ENCODE results near the gene RNF17.

The RNF17 gene

DNA sequence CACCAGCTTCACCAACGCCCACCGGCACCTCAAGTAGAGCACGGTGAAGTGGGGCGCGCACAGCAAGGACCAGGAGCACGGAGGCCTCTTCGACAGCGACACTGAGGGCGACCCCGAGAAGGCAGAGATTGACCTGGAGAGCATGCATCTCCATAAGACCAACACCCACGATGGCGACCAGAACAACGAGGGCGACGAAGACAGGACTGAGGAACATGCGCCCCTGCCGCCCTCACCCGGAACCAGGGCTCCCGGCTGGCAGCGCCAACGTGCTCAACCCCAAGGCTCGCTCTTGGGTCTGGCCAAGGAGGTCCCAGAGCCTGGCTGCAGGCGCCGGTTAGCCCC lies 18.5 kb upstream of the RNF17 start:
- no peaks in the 10 kb centered on the region for H3K36me3 ChIP-seq (ENCODE audit: insufficient read depth, low read depth, low read length)
- no peak overlapping the region for H3K27ac ChIP-seq (ENCODE audit: low read length)
- no peaks in the 10 kb centered on the region for H3K4me1 ChIP-seq (ENCODE audit: insufficient read depth, low read length)
- H3K9ac ChIP-seq (ENCODE audit: low read depth, low read length), result no peak overlapping the region
- peaks cover 80% of the 10 kb centered on the region for H3K27me3 ChIP-seq (ENCODE audit: insufficient read depth, low read length)
- no peak overlapping the region; the same call in 1 of the 2 replicates for H3K4me3 ChIP-seq (ENCODE audit: low read length)
- H3K9me3 ChIP-seq (ENCODE audit: insufficient read depth, low read depth, low read length), result no peaks in the 10 kb centered on the region

DNA sequence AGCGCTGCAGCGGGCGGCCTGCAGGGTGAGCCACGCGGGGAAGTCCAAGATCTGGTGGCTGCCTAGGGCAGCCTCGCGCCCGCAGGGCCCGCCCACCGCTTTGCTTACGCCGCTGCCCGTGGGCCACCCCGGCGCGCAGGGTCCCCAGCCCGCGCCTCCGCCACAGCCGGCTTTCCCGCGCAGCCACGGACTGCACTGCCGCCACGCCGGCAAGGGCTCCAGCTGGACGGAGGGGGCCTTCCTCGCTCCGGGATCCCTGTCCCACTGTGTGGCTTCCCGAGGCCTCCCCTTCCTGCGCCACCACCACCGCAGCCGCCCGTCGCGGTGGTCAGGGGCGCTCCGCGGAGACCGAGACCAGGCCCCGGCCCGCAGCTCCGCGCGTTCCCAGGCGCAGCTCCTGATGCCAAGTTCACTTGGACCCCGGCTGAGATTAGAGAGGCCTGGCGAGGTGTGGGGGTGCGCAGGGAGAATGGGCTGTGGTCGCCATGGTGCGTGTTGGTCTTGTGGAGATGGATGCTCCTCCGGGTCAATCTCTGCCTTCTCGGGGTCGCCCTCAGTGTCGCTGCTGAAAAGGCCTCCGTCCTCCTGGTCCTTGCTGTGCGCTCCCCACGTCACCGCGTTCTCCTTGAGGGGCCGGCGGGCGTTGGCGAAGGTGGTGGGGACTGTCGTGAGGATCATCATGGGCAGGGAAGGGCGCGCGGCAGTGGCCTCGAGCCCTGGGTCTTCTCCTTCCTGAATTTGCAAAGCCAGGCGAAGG lies 17.9 kb upstream of the RNF17 start:
- Histone ChIP-seq H3K9ac (ENCODE audit: low read depth, low read length) (no peak overlapping the region), H3K36me3 (ENCODE audit: insufficient read depth, low read depth, low read length) (no peaks in the 10 kb centered on the region), H3K27me3 (ENCODE audit: insufficient read depth, low read length) (peaks cover 86% of the 10 kb centered on the region), H3K4me1 (ENCODE audit: insufficient read depth, low read length) (no peaks in the 10 kb centered on the region), H3K4me3 (ENCODE audit: low read length) (peak overlapping the region; percentile 56; the same call in 1 of the 2 replicates), H3K9me3 (ENCODE audit: insufficient read depth, low read depth, low read length) (no peaks in the 10 kb centered on the region), H3K27ac (ENCODE audit: low read length) (no peak overlapping the region)

DNA sequence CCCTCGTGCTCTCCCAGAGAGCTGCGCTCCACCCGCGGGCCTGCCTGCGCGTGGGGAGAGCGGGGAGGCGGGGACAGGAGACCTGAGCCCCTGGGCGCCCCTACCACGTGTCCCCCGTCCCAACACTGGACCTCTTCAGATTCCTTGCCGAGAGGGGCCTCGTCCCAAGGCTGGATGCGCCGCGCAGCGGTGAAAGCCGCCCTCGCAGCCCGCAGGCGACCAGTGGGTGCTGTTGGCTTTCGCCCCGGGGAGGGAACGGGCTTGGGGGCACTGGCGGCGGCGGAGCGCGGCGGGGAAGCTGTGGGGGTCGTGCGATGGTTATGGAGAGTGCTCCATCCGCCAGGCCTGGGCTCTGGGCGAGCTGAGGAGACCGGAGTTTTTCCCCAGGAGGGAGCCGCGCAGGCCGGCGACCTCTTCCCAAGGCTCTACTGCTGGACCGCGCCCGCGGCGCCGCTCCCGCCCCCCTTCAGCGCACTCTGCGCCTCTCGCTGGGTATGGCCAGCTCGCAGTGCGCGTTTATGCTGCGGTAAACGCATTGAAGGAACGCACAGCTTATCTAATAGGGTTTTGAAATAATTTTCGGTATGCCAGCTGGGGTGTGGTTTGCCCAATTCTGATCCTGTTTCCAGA lies 17.2 kb upstream of the RNF17 start:
- Histone ChIP-seq H3K4me3 (ENCODE audit: low read length) (peak overlapping the region; percentile 56), H3K27ac (ENCODE audit: low read length) (no peak overlapping the region), H3K9ac (ENCODE audit: low read depth, low read length) (no peak overlapping the region), H3K4me1 (ENCODE audit: insufficient read depth, low read length) (no peaks in the 10 kb centered on the region), H3K27me3 (ENCODE audit: insufficient read depth, low read length) (peaks cover 90% of the 10 kb centered on the region), H3K9me3 (ENCODE audit: insufficient read depth, low read depth, low read length) (no peaks in the 10 kb centered on the region), H3K36me3 (ENCODE audit: insufficient read depth, low read depth, low read length) (no peaks in the 10 kb centered on the region)

DNA sequence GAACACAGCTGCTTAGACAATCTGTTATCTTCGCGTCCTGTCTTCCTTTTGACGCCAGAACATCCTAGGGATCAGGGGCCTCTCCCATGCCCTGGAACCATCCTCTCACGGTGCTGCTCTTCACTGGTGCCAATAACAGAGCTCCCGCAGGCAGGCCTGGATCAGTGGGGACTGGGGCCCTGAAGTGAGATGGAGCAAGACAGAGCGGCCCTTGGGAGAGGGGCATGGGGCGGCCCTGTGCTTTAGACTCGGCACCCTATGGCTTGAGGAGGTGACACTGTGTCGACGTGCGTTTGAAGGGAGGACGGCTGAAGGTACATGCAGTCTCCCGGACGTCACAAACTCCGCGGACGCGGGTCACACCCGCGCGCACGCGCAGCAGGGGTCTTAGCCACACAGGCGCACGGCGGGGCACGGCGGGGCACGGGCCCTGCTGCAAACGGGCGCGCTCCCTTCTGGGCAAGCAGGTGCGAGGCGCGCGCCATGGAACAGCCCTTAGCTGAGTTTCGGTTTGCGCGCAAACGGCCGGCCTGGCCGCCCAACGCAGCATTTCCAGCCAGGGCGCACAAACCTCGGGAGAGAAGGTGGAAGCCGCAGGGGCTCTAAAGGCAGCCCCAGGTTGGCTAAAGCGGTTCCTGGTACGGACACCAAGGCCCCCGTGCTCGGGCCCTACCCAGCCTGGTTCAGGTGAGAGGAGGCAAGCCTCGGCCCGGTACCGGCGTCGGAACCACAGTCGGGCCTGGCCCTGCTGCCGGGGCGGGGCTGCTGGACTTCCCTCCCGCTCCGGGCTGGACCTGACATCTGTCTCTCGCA lies 16.5 kb upstream of the RNF17 start:
- H3K4me1 ChIP-seq (ENCODE audit: insufficient read depth, low read length), result no peaks in the 10 kb centered on the region
- H3K27me3 ChIP-seq (ENCODE audit: insufficient read depth, low read length), result peaks cover 94% of the 10 kb centered on the region

DNA sequence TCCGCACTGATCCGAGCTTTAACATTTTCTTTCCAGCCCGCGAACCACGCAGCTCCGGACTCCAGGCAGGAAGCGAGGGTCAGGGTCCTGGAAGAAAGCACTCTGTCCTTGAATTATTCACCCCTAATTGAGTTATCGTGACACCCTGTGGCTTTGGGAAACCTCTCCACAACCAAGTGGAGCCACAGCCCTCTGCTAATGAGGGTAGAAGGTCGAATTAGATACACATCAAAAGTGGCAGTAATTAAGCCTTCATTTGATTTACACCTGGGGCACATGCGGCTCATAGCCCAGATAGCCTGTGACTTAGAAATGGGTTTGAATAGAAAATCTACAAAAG lies 15.9 kb upstream of the RNF17 start:
- H3K4me1 ChIP-seq (ENCODE audit: insufficient read depth, low read length), result no peaks in the 10 kb centered on the region
- H3K36me3 ChIP-seq (ENCODE audit: insufficient read depth, low read depth, low read length), result no peaks in the 10 kb centered on the region
- no peak overlapping the region for H3K9ac ChIP-seq (ENCODE audit: low read depth, low read length)
- H3K27me3 ChIP-seq (ENCODE audit: insufficient read depth, low read length), result peaks cover 88% of the 10 kb centered on the region
- peak overlapping the region; percentile 56; the same call in 1 of the 2 replicates for H3K4me3 ChIP-seq (ENCODE audit: low read length)
- no peaks in the 10 kb centered on the region for H3K9me3 ChIP-seq (ENCODE audit: insufficient read depth, low read depth, low read length)
- no peak overlapping the region for H3K27ac ChIP-seq (ENCODE audit: low read length)

More for the DNA sequence above, 16.5 kb upstream of the RNF17 start:
- Histone ChIP-seq H3K9ac (ENCODE audit: low read depth, low read length) (no peak overlapping the region), H3K27ac (ENCODE audit: low read length) (no peak overlapping the region), H3K4me3 (ENCODE audit: low read length) (peak overlapping the region; percentile 56), H3K36me3 (ENCODE audit: insufficient read depth, low read depth, low read length) (no peaks in the 10 kb centered on the region), H3K9me3 (ENCODE audit: insufficient read depth, low read depth, low read length) (no peaks in the 10 kb centered on the region)

DNA sequence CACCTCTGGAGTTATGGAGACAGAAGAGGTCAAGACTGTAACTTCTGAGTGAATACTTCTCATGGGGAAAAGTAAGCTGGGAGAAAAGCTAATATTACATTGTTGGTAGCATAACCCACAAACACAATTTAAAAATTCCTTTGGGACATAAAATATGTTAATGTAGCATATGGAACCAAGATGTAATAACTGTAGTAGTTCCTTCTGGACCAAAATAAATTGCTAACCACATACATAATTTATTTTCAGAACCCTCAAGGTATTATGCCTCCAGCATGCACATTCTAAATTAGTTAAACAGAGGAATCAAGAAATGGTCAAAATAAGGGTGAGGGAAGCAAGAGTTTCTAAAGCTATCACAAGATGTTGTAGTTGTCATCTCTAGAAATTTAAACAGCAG lies 4.8 kb upstream of the RNF17 start:
- no peaks in the 10 kb centered on the region for H3K36me3 ChIP-seq (ENCODE audit: insufficient read depth, low read depth, low read length)
- no peaks in the 10 kb centered on the region for H3K27me3 ChIP-seq (ENCODE audit: insufficient read depth, low read length)
- H3K9ac ChIP-seq (ENCODE audit: low read depth, low read length), result no peak overlapping the region
- peaks cover 8% of the 10 kb centered on the region for H3K4me1 ChIP-seq (ENCODE audit: insufficient read depth, low read length)
- no peak overlapping the region for H3K4me3 ChIP-seq (ENCODE audit: low read length)
- no peak overlapping the region for H3K27ac ChIP-seq (ENCODE audit: low read length)
- no peaks in the 10 kb centered on the region for H3K9me3 ChIP-seq (ENCODE audit: insufficient read depth, low read depth, low read length)

DNA sequence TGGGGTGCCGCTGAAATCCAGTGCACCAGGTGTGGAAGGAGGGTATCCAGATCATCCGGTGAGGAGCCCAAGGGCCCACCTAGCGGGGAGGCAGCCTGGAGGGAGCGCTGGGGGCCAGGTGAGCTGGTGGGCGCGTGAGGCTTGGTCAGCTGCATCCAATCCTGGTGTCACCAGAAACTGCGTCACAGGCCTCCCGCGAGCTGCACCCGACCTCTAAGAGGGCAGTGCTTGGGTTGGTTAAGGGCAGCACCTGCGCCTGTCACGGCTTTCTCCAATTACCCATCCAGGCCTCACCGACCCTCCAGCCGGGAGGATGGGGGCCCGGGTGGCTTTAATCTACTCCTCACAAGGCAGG lies 284 bp downstream of the RNF17 start:
- no peaks in the 10 kb centered on the region for H3K36me3 ChIP-seq (ENCODE audit: insufficient read depth, low read depth, low read length)
- H3K27ac ChIP-seq (ENCODE audit: low read length), result no peak overlapping the region
- no peaks in the 10 kb centered on the region for H3K9me3 ChIP-seq (ENCODE audit: insufficient read depth, low read depth, low read length)
- no peak overlapping the region for H3K9ac ChIP-seq (ENCODE audit: low read depth, low read length)
- no peak overlapping the region for H3K4me3 ChIP-seq (ENCODE audit: low read length)
- H3K4me1 ChIP-seq (ENCODE audit: insufficient read depth, low read length), result peaks cover 8% of the 10 kb centered on the region
- H3K27me3 ChIP-seq (ENCODE audit: insufficient read depth, low read length), result no peaks in the 10 kb centered on the region

DNA sequence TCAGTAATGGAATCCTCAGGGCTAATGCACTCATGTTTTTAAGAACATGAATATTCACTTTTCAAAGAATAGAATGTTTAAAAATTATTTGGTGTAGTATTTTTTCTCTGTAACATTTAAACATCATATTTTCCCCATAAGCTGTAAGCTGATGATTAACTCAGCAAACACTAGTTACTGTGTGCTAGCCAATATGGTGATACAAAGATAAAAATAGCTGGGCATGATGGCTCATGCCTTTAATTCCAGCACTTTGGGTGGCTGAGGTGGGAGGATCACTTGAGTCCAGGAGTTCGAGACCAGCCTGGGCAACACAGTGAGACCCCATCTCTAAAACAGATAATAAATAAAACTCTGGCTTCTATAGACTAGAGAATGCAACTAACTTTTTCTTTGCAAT lies 13.2 kb downstream of the RNF17 start:
- Histone ChIP-seq H3K27ac (ENCODE audit: low read length) (no peak overlapping the region), H3K4me1 (ENCODE audit: insufficient read depth, low read length) (no peaks in the 10 kb centered on the region), H3K36me3 (ENCODE audit: insufficient read depth, low read depth, low read length) (no peaks in the 10 kb centered on the region), H3K4me3 (ENCODE audit: low read length) (no peak overlapping the region), H3K27me3 (ENCODE audit: insufficient read depth, low read length) (no peaks in the 10 kb centered on the region), H3K9ac (ENCODE audit: low read depth, low read length) (no peak overlapping the region), H3K9me3 (ENCODE audit: insufficient read depth, low read depth, low read length) (no peaks in the 10 kb centered on the region)

DNA sequence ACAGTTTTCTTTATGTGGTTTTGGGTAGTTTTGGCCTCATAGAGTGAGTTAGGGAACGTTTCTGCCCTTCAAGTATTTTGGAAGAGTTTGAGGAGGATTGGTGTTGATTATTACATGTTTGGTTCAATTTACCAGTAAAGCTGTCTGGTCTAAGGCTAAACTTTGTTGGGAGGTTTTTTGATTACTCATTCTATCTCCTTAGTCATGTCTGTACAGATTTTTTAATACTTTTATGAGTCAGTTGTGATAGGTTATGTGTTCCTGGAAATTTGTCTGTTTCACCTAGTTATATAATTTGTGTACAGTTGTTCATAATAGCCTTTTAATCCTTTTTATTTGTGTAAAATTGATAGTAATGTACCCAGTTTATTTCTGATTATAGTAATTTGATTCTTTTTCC lies 20.4 kb downstream of the RNF17 start:
- peaks cover 4% of the 10 kb centered on the region; the same call in 1 of the 2 replicates for H3K9me3 ChIP-seq (ENCODE audit: insufficient read depth, low read depth, low read length)
- no peak overlapping the region for H3K4me3 ChIP-seq (ENCODE audit: low read length)
- no peaks in the 10 kb centered on the region for H3K36me3 ChIP-seq (ENCODE audit: insufficient read depth, low read depth, low read length)
- H3K9ac ChIP-seq (ENCODE audit: low read depth, low read length), result no peak overlapping the region
- H3K27me3 ChIP-seq (ENCODE audit: insufficient read depth, low read length), result no peaks in the 10 kb centered on the region
- no peaks in the 10 kb centered on the region for H3K4me1 ChIP-seq (ENCODE audit: insufficient read depth, low read length)
- no peak overlapping the region for H3K27ac ChIP-seq (ENCODE audit: low read length)

DNA sequence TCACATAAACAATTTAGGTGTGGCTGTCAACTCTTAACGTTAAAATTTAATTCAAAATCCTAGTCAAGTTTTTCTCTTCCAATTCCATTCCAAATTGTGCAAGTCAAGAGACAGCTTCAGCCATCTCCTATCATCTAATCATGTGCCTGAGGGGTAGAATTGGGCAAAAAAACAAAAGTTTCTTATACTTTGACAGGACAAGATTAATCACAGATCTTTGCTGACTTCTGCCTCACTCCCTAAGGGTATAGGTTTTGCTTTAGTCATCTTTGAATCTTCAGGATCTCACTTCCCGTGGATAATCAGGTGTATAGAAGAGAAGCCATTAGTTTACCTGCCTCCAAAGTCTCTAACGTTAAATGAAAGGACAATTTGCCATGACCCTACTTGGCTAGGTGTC lies 24.6 kb downstream of the RNF17 start:
- no peak overlapping the region for H3K27ac ChIP-seq (ENCODE audit: low read length)

DNA sequence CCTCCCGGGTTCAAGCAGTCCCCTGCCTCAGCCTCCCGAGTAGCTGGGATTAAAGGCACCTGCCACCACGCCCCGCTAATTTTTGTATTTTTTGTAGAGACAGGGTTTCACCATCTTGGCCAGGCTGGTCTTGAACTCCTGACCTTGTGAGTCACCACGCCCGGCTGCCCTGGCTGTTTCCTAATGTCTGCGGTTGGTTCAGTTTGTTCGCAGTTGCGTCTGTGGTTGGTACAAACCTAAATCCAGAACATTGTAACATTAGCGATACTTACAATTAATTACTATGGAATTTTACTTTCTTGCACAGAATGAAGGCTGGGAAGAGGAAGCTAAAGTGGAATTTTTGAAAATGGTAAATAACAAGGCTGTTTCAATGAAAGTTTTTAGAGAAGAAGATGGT lies 38.1 kb downstream of the RNF17 start:
- H3K9me3 ChIP-seq (ENCODE audit: insufficient read depth, low read depth, low read length), result no peaks in the 10 kb centered on the region
- H3K4me3 ChIP-seq (ENCODE audit: low read length), result no peak overlapping the region
- no peaks in the 10 kb centered on the region for H3K36me3 ChIP-seq (ENCODE audit: insufficient read depth, low read depth, low read length)
- no peak overlapping the region for H3K27ac ChIP-seq (ENCODE audit: low read length)
- no peaks in the 10 kb centered on the region for H3K4me1 ChIP-seq (ENCODE audit: insufficient read depth, low read length)
- no peaks in the 10 kb centered on the region for H3K27me3 ChIP-seq (ENCODE audit: insufficient read depth, low read length)
- no peak overlapping the region for H3K9ac ChIP-seq (ENCODE audit: low read depth, low read length)

More for the DNA sequence above, 24.6 kb downstream of the RNF17 start:
- H3K9me3 ChIP-seq (ENCODE audit: insufficient read depth, low read depth, low read length), result no peaks in the 10 kb centered on the region; the same call in 1 of the 2 replicates
- H3K4me1 ChIP-seq (ENCODE audit: insufficient read depth, low read length), result no peaks in the 10 kb centered on the region
- no peaks in the 10 kb centered on the region; the same call in 1 of the 2 replicates for H3K27me3 ChIP-seq (ENCODE audit: insufficient read depth, low read length)
- H3K36me3 ChIP-seq (ENCODE audit: insufficient read depth, low read depth, low read length), result no peaks in the 10 kb centered on the region
- H3K4me3 ChIP-seq (ENCODE audit: low read length), result no peak overlapping the region
- no peak overlapping the region for H3K9ac ChIP-seq (ENCODE audit: low read depth, low read length)

DNA sequence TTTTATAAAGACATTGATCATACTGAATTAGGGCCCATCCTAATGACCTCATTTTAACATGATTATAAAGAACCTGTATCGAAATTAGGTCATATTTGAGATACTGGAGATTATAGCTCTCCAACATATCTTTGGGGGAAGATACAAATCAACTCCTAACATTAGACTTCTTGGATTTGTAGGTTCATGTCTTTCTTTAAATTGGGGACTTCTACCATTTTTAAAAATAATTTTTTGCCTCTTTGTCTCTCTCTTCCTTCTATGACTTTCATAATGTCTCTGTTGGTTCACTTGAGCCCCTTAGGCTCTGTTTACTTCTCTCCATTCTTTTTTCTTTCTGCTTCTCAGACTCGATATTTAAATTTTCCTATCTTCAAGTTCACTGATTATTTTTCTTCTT lies 57.2 kb downstream of the RNF17 start:
- Histone ChIP-seq H3K4me3 (ENCODE audit: low read length) (no peak overlapping the region), H3K9me3 (ENCODE audit: insufficient read depth, low read depth, low read length) (no peaks in the 10 kb centered on the region), H3K36me3 (ENCODE audit: insufficient read depth, low read depth, low read length) (no peaks in the 10 kb centered on the region), H3K27me3 (ENCODE audit: insufficient read depth, low read length) (no peaks in the 10 kb centered on the region), H3K9ac (ENCODE audit: low read depth, low read length) (no peak overlapping the region), H3K27ac (ENCODE audit: low read length) (no peak overlapping the region), H3K4me1 (ENCODE audit: insufficient read depth, low read length) (no peaks in the 10 kb centered on the region)

Measured in iPS-20b (cell line).